HFFc6 (cell line): ENCODE results near the gene CELF2. TPM values are rescaled to one million over a fixed set of nuclear protein-coding genes. Genes with fewer than 3 reads are reported as not detected.

Experiments
- DNase-seq: peaks from one replicate; pipeline ENCODE4 v3.0.0-alpha.2; 2018
- H3K27ac Mint-ChIP-seq: 2 replicates; pipeline ENCODE4 v1.8.0; 2020; ENCODE audit warnings: mild to moderate bottlenecking, mixed read lengths
- H3K27me3 Mint-ChIP-seq: 2 replicates; pipeline ENCODE4 v1.8.0; 2021; ENCODE audit warnings: mild to moderate bottlenecking, moderate library complexity, mixed read lengths; ENCODE audit not compliant: insufficient read depth
- H3K36me3 Mint-ChIP-seq: 2 replicates; pipeline ENCODE4 v1.8.0; 2021; ENCODE audit warnings: low read depth, mixed read lengths
- H3K4me1 Mint-ChIP-seq: 2 replicates; pipeline ENCODE4 v1.8.0; 2020; ENCODE audit warnings: low read depth, mixed read lengths
- H3K4me3 Mint-ChIP-seq: 2 replicates; pipeline ENCODE4 v1.8.0; 2020; ENCODE audit warnings: mild to moderate bottlenecking, moderate library complexity, mixed read lengths
- H3K9me3 Mint-ChIP-seq: 2 replicates; pipeline ENCODE4 v1.8.0; 2020; ENCODE audit warnings: mild to moderate bottlenecking, mixed read lengths
- total RNA-seq, 6 experiments: library from RNA; stranded (reverse); fragmentation: NEBNext Ultra II Directional; extraction: Animal tissue kit (Norgen Biotek cat#: 25700); gene quantifications; 2 replicates in 1 of 6; 3 replicates in 5 of 6; pipeline ENCODE4 v1.2.3, GENCODE V29; 2021
- TF ChIP-seq, protein P1 (sequence below): fragments of 200-600 bp; sonication (generic); IDR thresholded peaks from 2 replicates; pipeline ENCODE4 v1.5.0; 2021; ENCODE audit warnings: antibody characterized with exemption, mild to moderate bottlenecking

CELF2 gene
- total RNA-seq, 6 experiments from 2014 or later, result 2.7 to 5.2 (median 3.5) TPM

GRCh38 chr10:11255796-11256444 lies 238.2 kb downstream of the CELF2 start:
- no peak overlapping the region for H3K27ac Mint-ChIP-seq
- H3K4me1 Mint-ChIP-seq, result no peaks in the 10 kb centered on the region
- no peak for DNase-seq
- H3K36me3 Mint-ChIP-seq, result no peaks in the 10 kb centered on the region
- H3K27me3 Mint-ChIP-seq, result peaks cover 1% of the 10 kb centered on the region; the same call in 1 of the 2 replicates
- TF ChIP-seq, protein P1, sequence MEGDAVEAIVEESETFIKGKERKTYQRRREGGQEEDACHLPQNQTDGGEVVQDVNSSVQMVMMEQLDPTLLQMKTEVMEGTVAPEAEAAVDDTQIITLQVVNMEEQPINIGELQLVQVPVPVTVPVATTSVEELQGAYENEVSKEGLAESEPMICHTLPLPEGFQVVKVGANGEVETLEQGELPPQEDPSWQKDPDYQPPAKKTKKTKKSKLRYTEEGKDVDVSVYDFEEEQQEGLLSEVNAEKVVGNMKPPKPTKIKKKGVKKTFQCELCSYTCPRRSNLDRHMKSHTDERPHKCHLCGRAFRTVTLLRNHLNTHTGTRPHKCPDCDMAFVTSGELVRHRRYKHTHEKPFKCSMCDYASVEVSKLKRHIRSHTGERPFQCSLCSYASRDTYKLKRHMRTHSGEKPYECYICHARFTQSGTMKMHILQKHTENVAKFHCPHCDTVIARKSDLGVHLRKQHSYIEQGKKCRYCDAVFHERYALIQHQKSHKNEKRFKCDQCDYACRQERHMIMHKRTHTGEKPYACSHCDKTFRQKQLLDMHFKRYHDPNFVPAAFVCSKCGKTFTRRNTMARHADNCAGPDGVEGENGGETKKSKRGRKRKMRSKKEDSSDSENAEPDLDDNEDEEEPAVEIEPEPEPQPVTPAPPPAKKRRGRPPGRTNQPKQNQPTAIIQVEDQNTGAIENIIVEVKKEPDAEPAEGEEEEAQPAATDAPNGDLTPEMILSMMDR, result no peak
- H3K4me3 Mint-ChIP-seq, result no peak overlapping the region
- peaks cover 11% of the 10 kb centered on the region; the same call in 1 of the 2 replicates for H3K9me3 Mint-ChIP-seq

DNA sequence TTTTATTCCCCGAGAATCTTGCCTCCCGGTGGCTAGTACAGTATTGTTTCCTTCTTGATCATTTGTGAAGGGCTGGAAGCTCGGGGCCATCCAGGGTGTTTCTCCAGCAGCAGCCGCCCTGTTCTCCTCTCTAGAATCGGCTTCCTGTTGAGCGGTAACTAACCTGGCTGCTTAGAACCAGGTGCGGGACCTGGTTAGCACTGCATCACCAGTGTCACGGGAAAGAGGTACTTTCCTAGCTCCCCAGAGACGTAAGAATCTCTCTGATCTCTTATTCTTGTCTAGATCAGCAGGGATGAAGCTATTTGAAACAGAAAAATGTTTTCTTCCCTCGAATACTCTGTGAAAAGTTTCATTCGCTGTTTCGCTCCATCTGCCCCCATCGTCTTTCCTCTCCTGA lies 239.2 kb downstream of the CELF2 start:
- Mint-ChIP-seq H3K36me3 (no peaks in the 10 kb centered on the region), H3K4me3 (no peak overlapping the region), H3K27ac (no peak overlapping the region), H3K27me3 (peaks cover 1% of the 10 kb centered on the region; the same call in 1 of the 2 replicates), H3K4me1 (no peaks in the 10 kb centered on the region), H3K9me3 (peaks cover 11% of the 10 kb centered on the region; the same call in 1 of the 2 replicates)
- DNase-seq, result no peak
- TF ChIP-seq, protein P1, result no peak

GRCh38 chr10:11257440-11258090 lies 239.9 kb downstream of the CELF2 start:
- no peaks in the 10 kb centered on the region for H3K36me3 Mint-ChIP-seq
- no peak for DNase-seq
- no peak overlapping the region for H3K27ac Mint-ChIP-seq
- TF ChIP-seq, protein P1, result no peak
- H3K4me3 Mint-ChIP-seq, result no peak overlapping the region
- H3K27me3 Mint-ChIP-seq, result peaks cover 1% of the 10 kb centered on the region; the same call in 1 of the 2 replicates
- peaks cover 11% of the 10 kb centered on the region; the same call in 1 of the 2 replicates for H3K9me3 Mint-ChIP-seq
- no peaks in the 10 kb centered on the region for H3K4me1 Mint-ChIP-seq

DNA sequence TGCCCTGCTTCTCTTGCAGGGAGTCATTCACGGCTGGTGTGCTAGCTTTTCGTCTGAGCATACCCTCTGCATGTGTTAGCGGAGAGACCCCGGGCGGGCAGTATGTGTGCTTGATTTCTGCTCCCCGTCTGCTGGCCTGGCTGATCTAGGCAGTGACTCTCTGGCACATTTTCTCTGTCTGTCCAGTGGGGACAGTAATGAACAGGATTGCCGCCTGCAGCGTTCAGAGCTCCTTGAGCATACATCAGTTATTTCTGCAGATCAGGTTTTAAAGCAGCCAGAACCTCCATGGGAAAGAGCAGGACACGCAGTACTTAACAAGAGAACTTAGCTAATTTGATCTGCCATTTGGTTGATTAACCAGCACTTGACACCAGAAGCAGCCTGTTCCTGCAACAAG lies 242.5 kb downstream of the CELF2 start:
- TF ChIP-seq, protein P1, result no peak
- H3K4me1 Mint-ChIP-seq, result no peaks in the 10 kb centered on the region
- no peaks in the 10 kb centered on the region for H3K36me3 Mint-ChIP-seq
- H3K4me3 Mint-ChIP-seq, result no peak overlapping the region
- DNase-seq, result no peak
- H3K27ac Mint-ChIP-seq, result no peak overlapping the region
- peaks cover 11% of the 10 kb centered on the region; the same call in 1 of the 2 replicates for H3K9me3 Mint-ChIP-seq
- H3K27me3 Mint-ChIP-seq, result no peaks in the 10 kb centered on the region; the same call in 1 of the 2 replicates

DNA sequence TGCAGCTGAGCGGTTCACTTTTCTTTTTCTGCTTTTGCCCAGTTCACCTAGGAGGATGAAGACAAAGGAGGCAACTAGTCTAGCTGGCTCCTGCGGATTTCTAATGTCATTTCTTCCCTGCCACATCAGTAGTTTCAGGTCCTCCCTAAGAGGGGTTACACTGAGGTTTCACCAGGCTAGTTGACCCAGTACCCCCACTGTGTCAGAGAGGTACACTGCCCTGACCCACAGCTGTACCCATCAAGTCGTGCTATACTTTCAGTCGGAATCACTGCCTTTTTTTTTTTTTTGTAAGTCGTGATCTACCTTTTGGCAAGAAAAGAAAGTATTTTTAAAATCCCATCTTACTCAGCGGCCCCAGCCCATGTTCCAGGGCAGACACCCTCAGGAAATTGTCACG lies 243.5 kb downstream of the CELF2 start:
- H3K9me3 Mint-ChIP-seq, result peaks cover 11% of the 10 kb centered on the region; the same call in 1 of the 2 replicates
- no peaks in the 10 kb centered on the region for H3K36me3 Mint-ChIP-seq
- no peaks in the 10 kb centered on the region for H3K4me1 Mint-ChIP-seq
- H3K27ac Mint-ChIP-seq, result no peak overlapping the region
- DNase-seq, result no peak
- H3K4me3 Mint-ChIP-seq, result no peak overlapping the region
- TF ChIP-seq, protein P1, result no peak
- no peaks in the 10 kb centered on the region; the same call in 1 of the 2 replicates for H3K27me3 Mint-ChIP-seq
